ENCODE measurements around the gene CD44.

- TF ChIP-seq GLIS3 (CRISPR knock-in tag; IDR thresholded peaks at IDR 0.05) (no peak), PATZ1 (CRISPR knock-in tag; IDR thresholded peaks at IDR 0.05; ENCODE audit: borderline replicate concordance) (no peak), TOX (CRISPR knock-in tag; IDR thresholded peaks at IDR 0.05; ENCODE audit: borderline replicate concordance) (no peak), ARNTL (CRISPR knock-in tag; IDR thresholded peaks at IDR 0.05; ENCODE audit: borderline replicate concordance, low read depth) (no peak), ISL1 (CRISPR knock-in tag; IDR thresholded peaks at IDR 0.05) (no peak)
Observed at GRCh38 chr11:35101223-35101622, 37.7 kb upstream of the CD44 start.
